IPS-11a (cell line): Measurements from ENCODE around the gene PSMB7.

Experiments
- H3K4me3 ChIP-seq: one replicate; pipeline ENCODE4 v1.5.1; 2013; ENCODE audit warnings: low read depth, low read length, control low read depth

PSMB7 gene

DNA sequence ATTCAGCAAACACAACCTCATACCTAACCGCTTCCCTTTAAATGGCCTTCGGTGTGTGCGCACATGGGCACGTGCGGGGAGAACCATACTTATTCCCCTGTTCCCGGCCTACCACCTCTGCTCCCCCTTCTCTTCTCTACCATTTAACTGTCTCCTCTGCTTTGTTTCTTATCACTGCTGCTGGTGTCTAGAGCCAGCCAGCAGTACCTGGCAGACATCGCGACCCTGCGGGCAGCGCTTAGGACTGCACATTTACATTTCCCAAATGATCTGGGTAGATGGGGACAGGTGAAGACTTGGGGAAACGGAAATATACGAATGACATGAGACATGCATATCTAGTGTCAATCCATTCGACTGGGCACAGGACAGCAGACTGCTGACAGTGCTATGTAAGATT is 56.6 kb downstream of the PSMB7 start:
- no peak overlapping the region for H3K4me3 ChIP-seq

- no peak overlapping the region for H3K4me3 ChIP-seq
Measured at GRCh38 chr9:124357721-124358361, 57.4 kb downstream of the PSMB7 start.

DNA sequence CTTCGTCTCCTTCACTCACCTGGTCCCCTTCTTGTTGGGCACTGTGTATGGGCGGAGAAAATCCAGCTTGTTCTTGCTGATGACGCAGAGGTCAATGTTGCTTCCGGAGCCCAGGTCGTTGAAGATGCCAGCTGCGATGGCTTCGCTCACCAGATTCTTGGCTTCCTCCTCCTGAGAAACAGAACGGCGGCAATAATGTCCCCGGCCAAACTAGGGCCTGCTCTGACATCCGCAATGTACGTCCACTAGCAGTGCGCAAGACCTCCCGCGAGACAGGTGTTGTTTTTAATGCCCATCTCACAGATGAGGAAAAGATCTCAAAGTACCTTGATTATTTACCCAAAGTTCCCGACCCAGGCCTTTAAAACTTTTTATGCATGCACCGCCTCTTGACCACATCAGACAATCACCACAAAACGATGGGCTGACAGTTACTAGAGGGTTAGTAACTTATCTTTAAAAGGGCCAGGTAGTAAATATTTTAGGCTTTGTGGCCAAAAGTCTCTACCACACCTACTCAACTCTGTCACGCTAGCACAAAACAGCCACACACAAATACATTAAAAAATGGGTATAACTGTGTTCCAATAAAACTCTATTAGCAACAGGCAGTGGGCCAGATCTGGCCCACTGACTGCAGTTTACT is 58.4 kb downstream of the PSMB7 start:
- no peak overlapping the region for H3K4me3 ChIP-seq

- no peak overlapping the region for H3K4me3 ChIP-seq
Measured at GRCh38 chr9:124355941-124356744, 59.1 kb downstream of the PSMB7 start.

DNA sequence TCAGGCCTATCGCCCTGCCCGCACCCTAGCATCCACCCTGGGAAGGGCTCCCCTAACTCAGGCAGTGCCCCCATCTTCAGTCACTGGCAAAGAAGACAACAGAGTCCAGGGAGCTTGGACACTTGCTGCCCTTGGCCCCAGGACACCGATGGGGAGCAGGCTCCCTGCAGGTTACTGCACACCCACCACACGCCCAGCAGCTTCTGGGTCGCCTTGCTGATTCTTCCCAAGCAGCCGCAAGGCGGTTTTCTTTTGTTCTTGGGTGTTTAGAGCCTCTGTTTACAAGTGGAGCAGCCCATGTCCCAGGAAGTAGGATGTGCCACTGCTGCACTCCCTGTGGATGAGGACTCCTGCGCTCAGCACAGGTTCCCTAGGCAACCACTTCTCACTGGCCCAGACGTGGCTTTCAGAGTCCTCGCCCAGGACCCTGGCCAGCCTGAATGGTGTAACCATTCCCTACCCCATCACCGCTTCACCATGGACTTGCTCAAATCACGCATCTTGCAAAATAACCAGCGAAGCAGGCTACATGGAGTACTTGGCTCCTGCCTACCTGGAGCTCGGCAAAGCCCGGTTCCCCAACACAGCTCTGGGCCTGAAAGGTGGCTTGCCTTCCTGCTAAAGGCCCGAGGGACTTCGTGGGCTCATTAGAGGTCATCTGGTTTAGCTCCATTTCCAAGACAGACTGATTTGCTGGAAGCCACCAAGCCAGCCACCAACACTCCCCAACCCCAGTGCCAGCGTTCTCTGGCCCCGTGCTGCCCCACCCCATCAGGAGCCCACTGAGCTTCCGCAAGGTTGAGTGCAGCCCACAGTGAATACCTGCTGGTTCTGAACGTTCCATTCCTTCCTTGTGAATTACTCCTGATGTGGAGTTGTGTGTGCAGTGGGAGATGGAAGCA is 60.0 kb downstream of the PSMB7 start:
- no peak overlapping the region for H3K4me3 ChIP-seq

DNA sequence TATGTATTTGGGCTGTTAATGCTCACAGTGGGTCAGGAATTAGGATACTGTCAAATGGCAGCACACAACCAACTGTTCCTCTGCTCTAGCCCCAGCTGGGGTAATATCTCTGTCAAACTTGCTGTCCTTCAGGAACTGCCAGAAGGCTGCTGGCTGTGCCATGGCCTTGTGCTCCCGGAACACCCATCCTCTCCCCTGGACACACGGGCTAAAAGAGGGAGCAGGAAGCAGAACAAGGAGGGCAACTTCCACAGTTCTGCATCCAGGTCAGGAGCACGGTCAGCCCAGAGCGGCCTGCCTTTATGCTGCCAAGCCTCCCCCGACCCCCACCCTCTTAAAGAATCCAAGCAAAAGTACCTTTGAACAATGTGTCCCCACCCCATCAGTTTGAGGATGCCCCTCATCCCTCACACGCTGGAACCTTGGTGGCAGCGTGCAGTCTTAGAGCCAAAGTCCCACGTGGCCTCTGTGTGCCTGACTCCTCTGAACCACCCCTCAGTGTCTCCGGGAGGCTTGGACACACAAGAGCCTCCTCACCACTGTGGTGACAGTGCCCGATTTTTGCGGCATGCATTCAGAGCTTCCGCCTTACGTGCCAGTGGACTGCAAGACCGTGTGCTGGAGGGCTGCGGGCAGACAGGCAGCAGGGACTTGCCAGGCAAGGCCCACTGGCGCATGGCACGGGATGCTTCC is 60.8 kb downstream of the PSMB7 start:
- H3K4me3 ChIP-seq: no peak overlapping the region

DNA sequence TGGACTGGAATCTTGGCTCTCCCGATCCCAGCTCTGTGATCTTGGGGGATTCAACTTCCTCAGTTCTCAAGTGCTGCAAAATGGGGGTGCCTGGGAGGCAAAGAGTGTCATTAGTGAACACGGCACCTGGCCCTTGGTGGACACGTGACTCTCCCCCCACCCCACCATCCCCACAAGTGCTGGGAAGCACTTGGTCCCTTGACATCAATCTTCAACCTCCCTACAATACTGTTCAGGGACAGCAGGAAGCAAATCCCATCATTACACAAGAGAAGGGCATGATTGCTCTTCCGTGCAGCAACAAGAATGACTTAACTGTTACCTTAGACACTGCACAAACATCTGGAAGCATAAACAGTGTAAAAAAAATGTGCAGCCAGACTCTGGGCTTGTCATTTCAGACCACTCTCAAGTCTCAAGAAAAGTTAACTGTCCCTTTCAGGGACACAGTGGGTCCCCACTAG is 61.4 kb downstream of the PSMB7 start:
- H3K4me3 ChIP-seq: no peak overlapping the region

GRCh38 chr9:124353166-124353768 is 62.0 kb downstream of the PSMB7 start:
- no peak overlapping the region for H3K4me3 ChIP-seq

DNA sequence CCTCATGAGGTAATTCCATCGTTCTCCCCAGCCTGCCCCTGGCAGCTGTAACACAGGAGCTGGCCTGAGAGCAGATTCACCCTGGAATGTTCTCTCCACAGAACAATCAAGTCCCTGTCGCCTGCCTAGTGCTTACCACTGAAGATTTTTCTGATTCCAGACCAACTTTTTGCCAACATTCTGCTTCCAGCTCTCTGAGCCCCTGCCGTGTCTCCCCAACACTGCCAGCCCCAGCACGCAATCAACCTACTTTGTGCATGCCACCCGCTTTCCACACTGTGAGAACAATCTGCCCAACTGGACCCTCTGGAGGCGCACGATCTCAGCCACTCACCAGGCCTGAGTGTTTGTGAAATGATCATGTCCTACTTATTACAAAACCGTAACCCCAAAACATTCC is 62.6 kb downstream of the PSMB7 start:
- H3K4me3 ChIP-seq: no peak overlapping the region

- no peak overlapping the region for H3K4me3 ChIP-seq
Measured at GRCh38 chr9:124351672-124352468, 63.4 kb downstream of the PSMB7 start.

GRCh38 chr9:124350494-124351263 is 64.6 kb downstream of the PSMB7 start:
- H3K4me3 ChIP-seq: no peak overlapping the region

DNA sequence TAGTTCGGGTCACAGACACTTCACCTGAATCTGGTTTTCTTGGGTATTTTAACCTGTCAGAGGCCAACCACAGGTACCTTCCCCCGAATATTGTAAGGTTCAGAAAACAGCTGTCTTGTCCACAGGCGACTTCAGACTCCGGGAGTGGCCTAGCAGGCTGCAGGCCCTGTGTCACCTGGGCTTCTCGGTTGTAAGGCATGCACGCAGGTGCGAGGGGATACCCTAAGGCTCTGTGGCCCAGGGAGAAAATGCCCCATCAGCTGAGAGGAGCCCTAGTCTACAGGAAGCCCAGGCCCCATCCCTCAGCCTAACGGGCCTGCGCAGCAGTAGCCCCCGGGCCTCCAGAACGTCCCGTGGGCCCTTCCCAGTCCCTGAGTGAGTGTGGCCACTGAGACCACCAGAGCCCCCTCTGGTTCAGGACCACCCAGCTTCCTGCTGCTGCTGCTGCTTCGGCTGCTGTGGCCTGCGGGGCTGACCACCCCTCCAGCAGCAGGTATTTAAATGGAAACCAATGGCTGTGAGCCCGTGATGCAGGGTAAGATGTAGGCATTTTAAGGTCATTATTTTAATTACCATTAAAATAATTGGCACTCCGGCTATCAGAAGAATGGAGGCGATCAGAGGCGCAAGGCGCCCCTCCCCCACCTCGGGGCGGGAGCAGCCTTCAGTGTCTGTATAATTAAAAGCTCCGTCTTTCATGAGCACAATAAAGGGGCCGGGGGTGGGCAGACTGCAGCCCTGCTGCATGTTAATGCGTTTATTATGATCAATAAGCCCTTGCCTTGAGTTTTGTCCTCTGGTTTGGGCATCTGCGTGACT is 65.4 kb downstream of the PSMB7 start:
- H3K4me3 ChIP-seq: no peak overlapping the region

GRCh38 chr9:124349267-124349666 is 66.0 kb downstream of the PSMB7 start:
- H3K4me3 ChIP-seq: no peak overlapping the region

- H3K4me3 ChIP-seq: no peak overlapping the region
Measured at GRCh38 chr9:124348831-124349230, 66.4 kb downstream of the PSMB7 start.

DNA sequence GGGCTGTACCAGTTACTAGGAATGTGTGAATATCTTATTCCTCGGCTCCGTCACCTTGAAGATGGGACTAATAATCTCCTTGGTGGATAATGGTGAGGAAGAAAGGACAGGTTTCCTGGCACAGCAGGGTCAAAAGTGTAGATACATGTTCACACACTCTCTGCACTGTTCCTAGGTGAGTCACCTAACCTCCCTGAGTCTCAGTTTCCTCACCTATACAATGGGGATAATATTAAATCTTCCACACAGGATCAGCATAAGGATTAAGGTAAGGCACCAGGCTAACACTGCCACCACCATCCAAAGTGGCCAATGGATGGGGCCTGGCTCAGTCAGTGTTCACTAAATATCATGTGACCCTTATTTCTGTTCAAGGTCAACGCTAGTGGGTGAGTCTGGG is 66.9 kb downstream of the PSMB7 start:
- H3K4me3 ChIP-seq: no peak overlapping the region

GRCh38 chr9:124347968-124348358 is 67.3 kb downstream of the PSMB7 start:
- no peak overlapping the region for H3K4me3 ChIP-seq

DNA sequence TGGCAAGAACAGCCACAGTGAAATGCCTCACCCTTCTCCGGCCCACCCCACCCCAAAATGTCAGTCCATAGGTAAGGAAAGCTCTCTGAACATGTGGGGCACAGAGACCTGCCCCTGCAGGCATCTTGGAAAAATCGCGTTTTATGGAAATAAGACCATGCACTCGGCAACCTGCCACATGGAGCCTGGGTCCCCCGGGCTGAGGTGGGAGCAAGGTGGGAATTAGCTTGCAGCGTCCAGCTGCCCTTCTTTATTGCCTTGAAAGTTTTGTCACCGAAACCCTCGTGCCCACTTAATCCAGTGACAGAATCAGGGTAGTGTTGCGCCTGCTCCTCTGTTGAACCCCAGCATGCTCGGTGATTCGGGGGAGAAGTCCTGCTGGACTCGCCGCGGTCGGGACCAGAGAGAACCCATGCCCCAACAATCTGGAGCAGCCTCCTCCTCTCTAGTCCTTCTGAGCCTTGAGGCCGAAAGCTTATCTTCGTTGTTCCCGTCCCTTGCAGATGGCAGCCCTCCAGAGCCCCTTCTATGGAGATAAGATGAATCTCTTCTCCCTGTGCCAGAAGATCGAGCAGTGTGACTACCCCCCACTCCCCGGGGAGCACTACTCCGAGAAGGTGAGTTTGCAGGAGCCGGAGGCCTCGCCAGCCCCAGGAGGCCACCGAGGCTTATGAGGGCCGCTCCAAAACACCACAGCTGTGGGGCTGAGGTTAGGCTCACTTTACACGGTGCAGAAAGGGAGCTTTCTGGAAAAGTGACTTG is 67.9 kb downstream of the PSMB7 start:
- H3K4me3 ChIP-seq: no peak overlapping the region
